Stimulated activated CD4-positive, alpha-beta T cell treated with anti-CD3 and anti-CD28 coated beads, Interleukin-15, amount 100 ng/mL, for 48 hours (primary cell): ENCODE measurements around the gene STPG1.

Source experiments
- DNase-seq, 2 donors: peaks; one replicate each; pipeline ENCODE4 v3.0.0-alpha.2; 2020; ENCODE audit warnings: low read depth in 2 of 2

STPG1 gene

GRCh38 chr1:24343412-24344089, 70.0 kb downstream of the STPG1 start:
- DNase-seq: no peak

- DNase-seq: no peak
Measured at GRCh38 chr1:24341260-24341659, 72.3 kb downstream of the STPG1 start.

GRCh38 chr1:24340770-24341169, 72.8 kb downstream of the STPG1 start:
- DNase-seq: no peak

GRCh38 chr1:24339996-24340395, 73.6 kb downstream of the STPG1 start:
- DNase-seq: no peak

GRCh38 chr1:24338447-24338846, 75.1 kb downstream of the STPG1 start:
- DNase-seq: no peak

- no peak for DNase-seq
Measured at GRCh38 chr1:24337455-24337854, 76.1 kb downstream of the STPG1 start.

GRCh38 chr1:24336075-24336474, 77.5 kb downstream of the STPG1 start:
- no peak for DNase-seq

- DNase-seq: no peak
Measured at GRCh38 chr1:24331961-24332673, 81.5 kb downstream of the STPG1 start.

- no peak for DNase-seq
Measured at GRCh38 chr1:24329797-24330543, 83.6 kb downstream of the STPG1 start.

GRCh38 chr1:24329331-24329730, 84.3 kb downstream of the STPG1 start:
- no peak for DNase-seq

- no peak for DNase-seq
Measured at GRCh38 chr1:24327891-24328290, 85.7 kb downstream of the STPG1 start.

GRCh38 chr1:24327486-24327885, 86.1 kb downstream of the STPG1 start:
- no peak for DNase-seq

GRCh38 chr1:24325587-24326449, 87.8 kb downstream of the STPG1 start:
- DNase-seq: no peak

- no peak for DNase-seq
Measured at GRCh38 chr1:24324903-24325302, 88.7 kb downstream of the STPG1 start.

GRCh38 chr1:24323281-24323680, 90.3 kb downstream of the STPG1 start:
- no peak for DNase-seq

- no peak for DNase-seq
Measured at GRCh38 chr1:24322470-24323177, 91.0 kb downstream of the STPG1 start.

GRCh38 chr1:24321697-24322469, 91.7 kb downstream of the STPG1 start:
- DNase-seq: peak; percentile 63 to 67

- DNase-seq: no peak
Measured at GRCh38 chr1:24321126-24321525, 92.5 kb downstream of the STPG1 start.

GRCh38 chr1:24319962-24320361, 93.6 kb downstream of the STPG1 start:
- DNase-seq: no peak

- DNase-seq: no peak
Measured at GRCh38 chr1:24319312-24319863, 94.2 kb downstream of the STPG1 start, which contains the start of gene GRHL3. Gene GRHL3, plus strand, starts transcription at chr1:24319357. Its CDS starts 195 bp downstream, at chr1:24319552.
